IMR-90 (cell line): ENCODE results near the gene TGFB1.
A peak's percentile ranks its signal among the peaks of the same experiment; 100 is the strongest.

Experiments used
- CEBPB ChIP-seq: IDR thresholded peaks from 2 replicates; pipeline ENCODE4 v1.6.1; 2012; ENCODE audit warnings: low read depth, low read length, improper control_type of control experiment
- FOS ChIP-seq: fragments of 150-350 bp; IDR thresholded peaks from 2 replicates; pipeline ENCODE4 v1.6.1; 2016; ENCODE audit warnings: low read depth, low read length
- MAFK ChIP-seq: IDR thresholded peaks from 2 replicates; pipeline ENCODE4 v1.6.1; 2012; ENCODE audit warnings: low read depth, low read length, improper control_type of control experiment
- MXI1 ChIP-seq: IDR thresholded peaks from 2 replicates; pipeline ENCODE4 v1.6.1; 2012; ENCODE audit warnings: low read depth, mild to moderate bottlenecking, low read length, moderate library complexity, borderline replicate concordance
- POLR2A ChIP-seq: IDR thresholded peaks from 2 replicates; pipeline ENCODE4 v1.6.1; 2012; ENCODE audit warnings: mild to moderate bottlenecking, low read depth, low read length
- RAD21 ChIP-seq: IDR thresholded peaks from 2 replicates; pipeline ENCODE4 v1.6.1; 2012; ENCODE audit warnings: low read length, improper control_type of control experiment
- RCOR1 ChIP-seq: IDR thresholded peaks from 2 replicates; pipeline ENCODE4 v1.6.1; 2012; ENCODE audit warnings: mild to moderate bottlenecking, low read length, improper control_type of control experiment; ENCODE audit not compliant: insufficient replicate concordance
- RFX5 ChIP-seq: IDR thresholded peaks from 2 replicates; pipeline ENCODE4 v1.8.0; 2012; ENCODE audit warnings: low read depth, mild to moderate bottlenecking, low read length, moderate library complexity
- SMC3 ChIP-seq: fragments of 150-350 bp; IDR thresholded peaks from 2 replicates; pipeline ENCODE4 v1.6.1; 2016; ENCODE audit warnings: low read depth, mild to moderate bottlenecking, antibody characterized with exemption, low read length, moderate library complexity
- TF ChIP-seq, protein P1 (sequence below): conservative IDR thresholded peaks from 2 replicates; pipeline ENCODE4 v1.5.1; 2012; ENCODE audit warnings: mild to moderate bottlenecking, low read depth, low read length, improper control_type of control experiment
- TF ChIP-seq, protein P2 (sequence below): fragments of 150-350 bp; IDR thresholded peaks from 2 replicates; pipeline ENCODE4 v1.6.1; 2017; ENCODE audit warnings: mild to moderate bottlenecking, antibody characterized with exemption, low read length, low read depth

DNA sequence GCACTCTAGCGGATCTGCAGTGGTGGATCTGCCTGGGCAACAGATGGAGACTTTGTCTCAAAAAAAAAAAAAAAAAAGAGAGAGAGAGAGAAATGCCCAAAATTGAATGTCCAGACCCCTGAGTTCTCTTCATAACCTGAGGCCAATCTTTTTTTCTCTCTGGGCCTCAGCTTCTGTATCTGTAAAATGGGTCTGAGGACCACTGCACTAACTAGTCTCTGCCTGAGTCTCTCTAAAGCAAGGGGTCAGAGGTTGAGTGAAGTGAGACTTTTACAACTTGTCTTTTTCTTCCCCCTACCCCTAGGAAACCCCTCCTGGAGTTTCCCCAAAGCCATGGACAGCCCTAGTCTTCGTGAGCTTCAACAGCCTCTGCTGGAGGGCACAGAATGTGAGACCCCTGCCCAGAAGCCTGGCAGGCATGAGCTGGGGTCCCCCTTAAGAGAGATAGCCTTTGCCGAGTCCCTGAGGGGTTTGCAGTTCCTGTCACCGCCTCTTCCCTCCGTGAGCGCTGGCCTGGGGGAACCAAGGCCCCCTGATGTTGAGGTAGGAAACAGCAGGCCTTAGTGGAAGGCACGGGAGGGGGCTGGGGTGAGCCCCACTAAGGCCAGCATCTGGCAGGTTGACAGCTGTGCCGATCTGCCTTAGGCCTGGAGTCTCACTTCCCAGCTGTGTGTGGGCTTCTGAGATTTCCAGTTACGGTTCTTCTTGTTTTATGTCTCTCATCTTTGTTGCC, 24.4 kb upstream of the TGFB1 start:
- TF ChIP-seq POLR2A, result no peak
- TF ChIP-seq MAFK, result no peak
- TF ChIP-seq, protein P1, sequence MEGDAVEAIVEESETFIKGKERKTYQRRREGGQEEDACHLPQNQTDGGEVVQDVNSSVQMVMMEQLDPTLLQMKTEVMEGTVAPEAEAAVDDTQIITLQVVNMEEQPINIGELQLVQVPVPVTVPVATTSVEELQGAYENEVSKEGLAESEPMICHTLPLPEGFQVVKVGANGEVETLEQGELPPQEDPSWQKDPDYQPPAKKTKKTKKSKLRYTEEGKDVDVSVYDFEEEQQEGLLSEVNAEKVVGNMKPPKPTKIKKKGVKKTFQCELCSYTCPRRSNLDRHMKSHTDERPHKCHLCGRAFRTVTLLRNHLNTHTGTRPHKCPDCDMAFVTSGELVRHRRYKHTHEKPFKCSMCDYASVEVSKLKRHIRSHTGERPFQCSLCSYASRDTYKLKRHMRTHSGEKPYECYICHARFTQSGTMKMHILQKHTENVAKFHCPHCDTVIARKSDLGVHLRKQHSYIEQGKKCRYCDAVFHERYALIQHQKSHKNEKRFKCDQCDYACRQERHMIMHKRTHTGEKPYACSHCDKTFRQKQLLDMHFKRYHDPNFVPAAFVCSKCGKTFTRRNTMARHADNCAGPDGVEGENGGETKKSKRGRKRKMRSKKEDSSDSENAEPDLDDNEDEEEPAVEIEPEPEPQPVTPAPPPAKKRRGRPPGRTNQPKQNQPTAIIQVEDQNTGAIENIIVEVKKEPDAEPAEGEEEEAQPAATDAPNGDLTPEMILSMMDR, result peak; percentile 14; the same call in 1 of the 2 replicates
- TF ChIP-seq FOS, result no peak
- TF ChIP-seq MXI1, result no peak
- TF ChIP-seq RAD21, result no peak
- TF ChIP-seq, protein P2, sequence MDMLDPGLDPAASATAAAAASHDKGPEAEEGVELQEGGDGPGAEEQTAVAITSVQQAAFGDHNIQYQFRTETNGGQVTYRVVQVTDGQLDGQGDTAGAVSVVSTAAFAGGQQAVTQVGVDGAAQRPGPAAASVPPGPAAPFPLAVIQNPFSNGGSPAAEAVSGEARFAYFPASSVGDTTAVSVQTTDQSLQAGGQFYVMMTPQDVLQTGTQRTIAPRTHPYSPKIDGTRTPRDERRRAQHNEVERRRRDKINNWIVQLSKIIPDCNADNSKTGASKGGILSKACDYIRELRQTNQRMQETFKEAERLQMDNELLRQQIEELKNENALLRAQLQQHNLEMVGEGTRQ, result no peak
- no peak for TF ChIP-seq RFX5
- TF ChIP-seq RCOR1, result no peak
- no peak for TF ChIP-seq CEBPB
- TF ChIP-seq SMC3, result no peak
